GM18868 (cell line): ENCODE results near the gene MRGPRX4.

Source experiments
- ATAC-seq: cut with Tn5 transposase; IDR thresholded peaks from one replicate; pipeline ENCODE4 v1.9.1; 2021; ENCODE audit warnings: mild to moderate bottlenecking, moderate library complexity; ENCODE audit not compliant: unreplicated experiment

MRGPRX4 gene

GRCh38 chr11:18209058-18209457 lies 36.4 kb downstream of the MRGPRX4 start:
- ATAC-seq, result no peak

DNA sequence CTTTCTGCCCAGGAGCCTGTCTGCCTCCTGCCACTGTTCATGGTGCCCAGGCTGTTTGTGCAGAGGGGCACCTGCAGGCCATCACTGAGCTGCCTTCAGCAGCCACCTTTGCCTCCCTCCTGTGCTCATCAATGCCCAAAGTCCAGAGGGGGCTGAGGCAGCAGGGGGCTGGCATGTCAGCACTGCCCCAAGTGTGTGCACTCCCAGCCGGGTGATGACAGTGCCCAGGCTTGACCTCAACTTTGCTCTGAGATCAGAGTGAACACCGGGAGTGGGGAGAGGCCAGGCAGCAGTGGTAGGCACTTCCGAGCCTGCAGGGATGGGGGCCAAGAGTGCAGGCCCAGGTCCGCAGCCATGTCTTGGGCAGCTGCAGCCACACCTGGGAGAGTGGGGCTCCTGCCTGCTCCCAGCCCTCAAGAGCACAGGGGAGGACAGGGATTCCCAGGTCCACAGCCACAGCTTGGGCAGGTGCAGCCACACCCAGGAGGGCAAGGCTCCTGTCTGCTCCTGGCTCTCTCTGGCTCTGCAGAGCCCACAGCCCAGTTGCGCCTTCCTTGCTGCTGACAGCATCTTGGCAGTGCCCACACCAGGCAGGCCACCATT lies 48.7 kb downstream of the MRGPRX4 start:
- no peak for ATAC-seq

GRCh38 chr11:18222814-18223421 lies 50.3 kb downstream of the MRGPRX4 start:
- ATAC-seq, result no peak
